Kidney epithelial cell (primary cell): Measurements from ENCODE around the gene HDDC3. TPM values are rescaled to one million over a fixed set of nuclear protein-coding genes. Genes with fewer than 3 reads are reported as not detected.

Experiments
- DNase-seq: peaks from one replicate; pipeline ENCODE4 v3.0.0-alpha.2; 2010; ENCODE audit warnings: low read depth
- H3K27me3 ChIP-seq: 2 replicates; pipeline ENCODE4 v1.6.0; 2011; ENCODE audit warnings: low read length; ENCODE audit not compliant: control insufficient read depth, insufficient read depth
- H3K36me3 ChIP-seq: 2 replicates; pipeline ENCODE4 v1.5.1; 2011; ENCODE audit warnings: low read length; ENCODE audit not compliant: control insufficient read depth, insufficient read depth
- H3K4me3 ChIP-seq: 2 replicates; pipeline ENCODE4 v1.5.1; 2011; ENCODE audit warnings: low read depth, mild to moderate bottlenecking, control low read depth, low read length
- CTCF ChIP-seq: IDR thresholded peaks from 2 replicates; pipeline ENCODE4 v1.5.1; 2011; ENCODE audit warnings: mild to moderate bottlenecking, moderate library complexity, low read length, control low read depth, inconsistent platforms; ENCODE audit not compliant: insufficient read depth, poor library complexity, severe bottlenecking
- total RNA-seq: library from RNA; depleted of rRNA; stranded (reverse); fragments of >200 nt; gene quantifications from 2 replicates; pipeline ENCODE4 v1.2.3, GENCODE V29; 2015

The HDDC3 gene
- total RNA-seq, 1 donor from 2014 or later = 20.0 TPM

DNA sequence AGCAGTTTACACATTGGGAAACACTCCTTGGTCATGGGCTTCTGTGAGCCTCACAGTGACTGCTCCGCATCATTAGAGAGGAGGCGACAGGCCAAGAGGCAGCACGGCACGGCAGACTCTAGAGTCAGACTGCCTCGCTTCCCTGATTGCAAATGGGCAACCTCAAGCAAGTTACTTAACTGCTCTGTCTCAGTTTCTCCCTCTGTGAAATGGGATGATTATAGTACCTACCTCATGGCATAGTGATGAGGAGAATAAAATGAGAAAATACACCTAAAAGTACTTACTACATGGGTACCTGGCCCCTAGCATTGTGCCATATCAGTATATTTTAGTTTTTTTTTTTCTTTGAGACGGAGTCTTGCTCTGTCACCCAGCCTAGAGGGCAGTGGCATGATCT lies 18.3 kb upstream of the HDDC3 start:
- no peak for DNase-seq
- Histone ChIP-seq H3K27me3 (no peaks in the 10 kb centered on the region), H3K36me3 (peaks cover 8% of the 10 kb centered on the region), H3K4me3 (no peak overlapping the region)
- TF ChIP-seq CTCF = no peak

DNA sequence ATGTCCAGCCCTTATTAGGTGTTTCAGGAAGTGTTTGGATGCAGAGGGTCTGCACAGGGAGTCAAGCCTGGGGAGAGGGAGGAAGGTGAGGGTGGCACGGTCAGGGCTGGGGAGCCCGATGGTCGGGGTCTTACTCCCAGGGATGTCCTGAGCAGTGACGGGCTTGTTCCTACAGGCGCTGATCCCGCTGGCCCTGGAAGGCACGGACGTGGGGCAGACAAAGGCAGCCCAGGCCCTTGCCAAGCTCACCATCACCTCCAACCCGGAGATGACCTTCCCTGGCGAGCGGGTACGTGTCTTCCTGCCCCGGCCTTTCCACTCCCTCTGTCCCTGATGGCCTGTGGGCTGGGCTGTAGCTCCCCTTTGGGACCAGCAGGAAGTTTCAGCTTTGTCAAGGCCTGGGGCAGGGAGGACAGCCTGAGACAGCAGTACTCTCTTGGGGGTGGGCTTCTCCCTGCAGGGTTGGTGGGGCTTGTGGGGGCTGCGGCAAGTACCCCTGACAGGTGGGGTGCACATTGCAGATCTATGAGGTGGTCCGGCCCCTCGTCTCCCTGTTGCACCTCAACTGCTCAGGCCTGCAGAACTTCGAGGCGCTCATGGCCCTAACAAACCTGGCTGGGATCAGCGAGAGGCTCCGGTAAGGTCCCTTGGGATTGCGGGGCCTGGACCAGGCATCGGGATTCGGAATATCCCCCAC lies 17.8 kb upstream of the HDDC3 start:
- no peaks in the 10 kb centered on the region for H3K27me3 ChIP-seq
- TF ChIP-seq CTCF = no peak
- H3K4me3 ChIP-seq = no peak overlapping the region
- peaks cover 8% of the 10 kb centered on the region for H3K36me3 ChIP-seq
- no peak for DNase-seq

GRCh38 chr15:90948506-90948905 lies 16.2 kb upstream of the HDDC3 start:
- Histone ChIP-seq H3K4me3 (no peak overlapping the region), H3K27me3 (no peaks in the 10 kb centered on the region), H3K36me3 (peaks cover 8% of the 10 kb centered on the region)
- TF ChIP-seq CTCF = no peak
- DNase-seq = no peak

DNA sequence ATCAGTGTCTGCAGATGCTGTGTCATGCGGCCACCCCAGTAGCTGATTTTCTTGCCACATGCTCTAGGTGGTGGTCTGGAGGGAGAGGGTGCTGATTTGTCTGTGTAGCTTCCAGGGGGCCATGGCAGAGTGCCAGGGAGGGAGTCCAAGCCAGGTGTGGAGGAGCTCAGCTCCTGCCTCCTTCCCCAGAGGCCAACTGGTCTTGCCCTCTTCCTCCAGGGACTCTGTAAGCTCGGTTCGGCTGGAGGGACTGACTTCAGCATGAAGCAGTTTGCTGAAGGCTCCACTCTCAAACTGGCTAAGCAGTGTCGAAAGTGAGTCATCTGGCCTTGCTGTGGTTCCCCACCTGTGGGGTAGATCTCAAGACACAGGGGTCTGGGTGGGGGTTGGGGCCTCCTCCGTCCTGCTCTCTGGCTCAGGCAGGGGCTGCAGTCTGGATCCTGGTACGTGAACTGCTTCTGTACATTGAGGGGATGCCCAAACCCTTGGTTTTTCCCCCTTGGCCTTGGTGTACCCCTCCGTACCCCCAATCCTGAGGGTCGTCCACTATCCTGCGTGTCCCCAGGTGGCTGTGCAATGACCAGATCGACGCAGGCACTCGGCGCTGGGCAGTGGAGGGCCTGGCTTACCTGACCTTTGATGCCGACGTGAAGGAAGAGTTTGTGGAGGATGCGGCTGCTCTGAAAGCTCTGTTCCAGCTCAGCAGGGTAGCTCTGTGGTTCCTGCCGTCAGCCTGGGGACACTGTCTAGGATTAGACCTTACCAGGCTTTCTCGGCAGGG lies 15.4 kb upstream of the HDDC3 start:
- Histone ChIP-seq H3K27me3 (no peaks in the 10 kb centered on the region), H3K36me3 (peaks cover 8% of the 10 kb centered on the region), H3K4me3 (no peak overlapping the region)
- DNase-seq = no peak
- TF ChIP-seq CTCF = no peak

- peaks cover 8% of the 10 kb centered on the region for H3K36me3 ChIP-seq
- no peak for TF ChIP-seq CTCF
- H3K4me3 ChIP-seq = no peak overlapping the region
- H3K27me3 ChIP-seq = no peaks in the 10 kb centered on the region
- DNase-seq = no peak
Measured at GRCh38 chr15:90946941-90947576, 14.7 kb upstream of the HDDC3 start.
